Activated gamma-delta T cell (primary cell): ENCODE data around the gene TOP2A.

Experiments used
- DNase-seq: peaks from one replicate; lab custom pipeline; 2025; lab: John Stamatoyannopoulos, UW

Gene TOP2A

DNA sequence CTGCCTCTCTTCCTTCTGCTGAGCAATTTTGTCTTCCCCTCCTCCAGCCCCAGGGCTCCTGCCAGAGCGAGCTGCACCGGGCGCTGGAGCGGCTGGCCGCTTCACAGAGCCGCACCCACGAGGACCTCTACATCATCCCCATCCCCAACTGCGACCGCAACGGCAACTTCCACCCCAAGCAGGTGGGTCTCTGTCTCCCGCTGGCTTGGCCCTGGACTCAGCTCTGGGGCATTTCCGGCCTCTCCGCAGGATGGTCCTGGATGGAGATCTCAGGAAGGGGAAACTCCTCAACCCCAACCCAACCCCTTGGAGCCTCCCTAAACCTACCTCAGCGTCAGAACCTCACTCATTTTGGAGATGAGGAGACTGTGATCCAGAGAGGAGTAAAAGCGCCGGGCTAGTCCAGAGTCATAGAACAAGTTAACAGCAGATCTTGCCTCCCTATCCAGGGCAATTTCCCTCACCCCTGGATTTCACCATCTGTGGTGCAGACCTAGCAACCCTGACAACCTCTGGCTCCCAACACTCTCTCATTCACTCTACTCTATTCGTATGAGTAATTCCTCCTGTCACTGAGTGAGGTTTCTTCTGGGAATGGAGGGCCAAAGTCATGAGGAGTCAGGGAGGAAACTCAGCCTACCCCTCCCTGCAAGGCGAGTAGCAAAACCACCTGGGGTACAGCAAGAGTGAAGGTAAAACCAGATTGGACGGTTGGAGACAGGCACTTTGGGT, 36.4 kb upstream of the TOP2A start:
- no peak for DNase-seq

DNA sequence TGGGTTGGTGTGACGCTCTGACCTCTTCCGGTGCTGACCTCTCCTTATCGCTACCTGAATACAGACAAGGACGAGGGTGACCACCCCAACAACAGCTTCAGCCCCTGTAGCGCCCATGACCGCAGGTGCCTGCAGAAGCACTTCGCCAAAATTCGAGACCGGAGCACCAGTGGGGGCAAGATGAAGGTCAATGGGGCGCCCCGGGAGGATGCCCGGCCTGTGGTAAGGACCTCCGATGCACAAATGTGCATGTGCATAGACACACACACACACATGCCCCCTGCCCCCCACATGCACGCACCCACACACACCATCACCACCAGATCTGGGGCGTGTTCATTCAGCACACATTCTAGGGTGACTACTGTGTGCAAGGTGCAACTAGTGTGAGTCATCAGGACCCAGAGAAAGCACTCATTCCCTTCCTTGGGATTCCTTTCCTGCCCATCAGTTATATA, 35.3 kb upstream of the TOP2A start:
- DNase-seq = no peak

DNA sequence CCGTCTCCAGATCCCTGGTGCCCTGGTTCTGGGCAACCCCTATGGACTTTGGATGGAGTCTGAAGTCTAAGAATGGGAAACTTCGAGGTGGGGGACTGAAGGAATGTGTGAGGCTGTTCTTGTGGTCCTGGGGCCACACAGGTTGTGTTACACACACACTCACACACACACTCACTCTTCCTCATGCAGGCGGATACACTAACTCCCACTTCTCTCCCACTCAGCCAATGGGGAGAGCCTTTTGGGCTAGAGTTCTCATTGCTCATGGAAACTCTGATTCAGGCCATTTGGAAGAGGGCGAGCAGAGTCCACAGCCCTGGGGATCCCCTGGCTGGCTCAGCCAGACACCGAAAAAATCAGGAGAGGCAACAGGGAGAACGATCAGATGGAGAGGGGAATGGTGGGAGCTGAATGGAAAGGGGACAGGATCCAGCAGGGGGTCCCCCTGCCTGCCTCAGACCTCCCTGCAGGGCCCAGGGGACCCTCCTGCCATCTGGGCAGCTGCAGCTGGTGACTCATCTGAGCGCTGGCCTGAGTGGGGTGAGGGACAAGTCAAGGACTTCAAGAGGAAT, 34.6 kb upstream of the TOP2A start:
- DNase-seq = no peak

DNA sequence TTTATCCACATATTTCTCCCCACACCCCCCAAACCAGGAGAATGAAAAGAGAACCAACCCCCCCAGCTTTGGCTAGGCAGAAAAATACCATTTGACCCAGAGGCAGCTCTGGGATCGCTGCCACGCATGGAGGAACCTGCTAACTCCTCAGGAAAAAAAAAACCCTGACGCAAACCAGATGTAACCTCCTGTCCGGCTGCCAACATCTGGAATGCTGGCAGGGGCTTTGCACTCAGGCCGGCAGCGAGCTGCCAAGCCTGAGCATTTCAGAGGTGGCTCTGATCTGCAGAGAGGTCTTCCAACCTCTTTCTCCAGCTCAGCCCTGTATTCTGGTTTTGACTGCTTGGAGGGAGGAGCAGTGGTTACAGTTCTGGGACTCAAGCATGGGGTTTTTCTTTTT, 33.7 kb upstream of the TOP2A start:
- no peak for DNase-seq

DNA sequence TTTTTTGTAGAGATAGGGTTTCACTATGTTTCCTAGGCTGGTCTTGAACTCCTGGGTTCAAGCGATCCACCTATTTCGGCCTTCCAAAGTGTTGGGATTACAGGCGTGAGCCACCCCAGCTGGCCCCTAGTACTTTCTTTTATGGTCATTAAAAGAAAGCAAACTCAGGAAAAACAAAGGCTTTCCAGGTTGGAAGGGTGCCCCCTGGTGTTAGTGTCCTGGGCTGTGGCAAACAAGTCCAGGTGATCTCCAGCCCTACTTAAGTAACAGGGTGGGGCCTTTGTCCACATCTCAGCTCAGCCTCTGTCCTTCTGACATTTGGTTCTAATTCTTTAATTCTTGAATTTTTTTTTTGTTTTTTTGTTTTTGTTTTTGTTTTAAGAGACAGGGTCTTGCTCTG, 32.5 kb upstream of the TOP2A start:
- no peak for DNase-seq

DNA sequence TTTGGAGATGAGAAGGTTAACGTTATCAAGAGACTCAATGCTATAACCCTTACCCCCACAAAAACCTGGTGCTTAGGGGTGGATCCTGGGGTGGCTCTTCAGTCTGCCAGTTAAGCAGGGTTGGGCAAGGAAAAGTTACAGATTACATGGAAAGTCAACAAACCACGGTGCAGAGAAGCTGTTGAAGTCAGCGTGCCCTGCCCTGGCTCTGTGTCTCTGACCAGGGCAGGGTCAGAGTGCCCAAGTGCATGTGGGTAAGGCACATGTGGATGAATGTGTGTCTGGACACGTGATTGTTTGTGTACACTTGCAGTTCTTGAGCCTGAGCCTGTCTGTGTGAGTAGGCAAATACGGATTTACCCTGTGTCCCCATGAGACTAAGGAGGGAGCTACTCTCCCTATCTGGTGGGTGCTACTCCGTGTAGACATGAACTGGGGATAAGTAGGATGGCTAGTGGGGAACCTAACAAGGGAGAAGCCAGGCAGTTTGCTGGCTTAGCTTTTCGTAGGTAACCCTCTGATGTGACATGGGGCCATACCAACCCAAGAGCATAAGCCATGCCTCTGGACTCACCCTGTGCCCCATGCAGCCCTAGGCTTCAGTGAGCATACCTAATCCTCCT, 31.1 kb upstream of the TOP2A start:
- DNase-seq = no peak

DNA sequence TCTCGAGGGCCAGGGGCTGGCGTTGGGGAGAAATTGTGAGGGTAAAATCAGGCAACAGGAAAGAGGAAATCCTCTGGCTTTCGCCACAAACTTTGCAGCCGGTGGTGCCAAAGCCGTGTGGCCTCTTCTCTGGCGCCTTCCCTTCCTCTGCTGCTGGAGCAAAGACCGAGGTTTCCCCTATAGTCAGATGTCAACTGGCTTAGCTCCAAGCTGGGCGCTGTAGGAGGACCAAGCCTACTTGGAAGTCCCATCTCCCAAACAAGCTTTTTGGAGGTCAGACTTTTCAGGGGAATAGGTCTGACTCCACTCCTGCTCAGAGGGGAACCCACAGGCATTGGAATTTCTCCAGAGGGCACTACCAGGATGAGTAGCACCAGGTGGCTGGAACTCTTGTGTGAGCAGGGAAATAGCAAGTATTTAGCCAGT, 30.5 kb upstream of the TOP2A start:
- DNase-seq = no peak

DNA sequence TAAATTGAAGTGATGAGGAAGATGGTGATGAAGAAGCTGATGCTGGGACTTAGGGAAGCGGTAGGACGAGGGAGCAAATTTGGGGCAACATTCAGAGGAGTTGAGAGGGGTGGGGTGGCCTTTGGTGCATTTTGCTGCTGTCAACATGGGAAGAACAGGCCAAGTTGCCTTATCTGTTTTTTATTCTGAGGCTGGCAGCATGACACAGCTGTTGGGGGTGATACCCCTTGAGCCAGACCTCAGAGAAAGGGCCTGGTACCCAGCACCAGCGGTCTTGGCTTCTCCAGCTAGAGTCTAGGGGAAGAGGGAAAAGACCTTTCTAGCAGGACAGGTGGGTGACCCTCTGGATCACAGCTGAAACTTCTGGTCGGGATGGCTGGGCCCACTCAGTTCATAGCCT, 30.1 kb upstream of the TOP2A start:
- no peak for DNase-seq

DNA sequence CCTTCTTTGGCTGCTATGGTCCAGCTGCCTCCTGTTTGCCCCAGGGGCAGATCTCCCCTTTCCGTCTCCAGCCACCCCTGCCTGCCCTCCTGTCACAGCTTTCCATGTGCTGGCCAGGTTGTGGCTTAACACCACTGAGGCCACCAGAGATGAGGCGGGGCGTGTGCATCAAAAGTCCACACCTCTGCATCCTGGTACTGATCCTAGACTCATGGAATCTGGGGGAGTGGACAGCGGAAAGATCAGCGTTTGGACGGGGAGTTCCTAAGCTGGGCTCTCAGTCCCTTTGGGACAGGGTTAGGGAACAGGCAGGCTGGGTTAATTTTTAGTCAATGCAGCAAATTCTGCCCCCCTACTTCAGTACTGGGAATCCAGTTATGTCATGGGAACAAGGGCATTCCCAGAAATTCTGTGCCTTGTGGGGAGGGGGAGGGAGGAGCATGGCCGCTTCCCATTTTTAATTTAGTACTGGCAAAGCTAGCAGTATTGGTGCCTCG, 29.5 kb upstream of the TOP2A start:
- DNase-seq = no peak

DNA sequence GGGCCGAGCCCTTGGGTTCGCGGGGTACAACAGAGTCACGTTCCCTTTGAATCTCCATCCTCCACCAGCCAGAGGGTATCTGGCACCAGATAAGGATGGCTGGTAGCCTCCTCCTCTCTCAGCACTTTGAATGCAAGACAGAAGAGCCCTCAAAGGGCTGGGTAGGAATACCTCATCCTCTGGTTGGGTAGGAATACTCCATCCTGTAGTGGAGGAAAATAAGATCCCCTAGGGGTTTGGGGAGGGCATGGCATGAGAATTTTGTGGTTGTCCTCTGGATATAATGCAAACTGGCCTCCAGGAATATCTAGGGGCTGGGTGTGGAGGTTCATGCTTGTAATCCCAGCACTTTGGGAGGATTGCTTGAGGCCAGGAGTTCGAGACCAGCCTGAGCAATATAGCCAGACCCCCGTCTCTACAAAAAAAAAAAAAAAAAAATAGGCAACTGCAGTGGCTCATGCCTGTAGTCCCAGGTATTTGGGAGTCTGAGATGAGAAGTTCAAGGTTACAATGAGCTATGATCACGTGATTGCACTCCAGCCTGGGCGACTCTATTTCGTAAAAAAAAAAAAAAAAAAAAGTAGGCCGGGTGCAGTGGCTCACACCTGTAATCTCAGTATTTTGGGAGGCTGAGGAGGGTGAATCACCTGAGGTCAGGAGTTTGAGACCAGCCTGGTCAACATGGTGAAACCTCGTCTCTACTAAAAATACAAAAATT, 28.2 kb upstream of the TOP2A start:
- DNase-seq = no peak

DNA sequence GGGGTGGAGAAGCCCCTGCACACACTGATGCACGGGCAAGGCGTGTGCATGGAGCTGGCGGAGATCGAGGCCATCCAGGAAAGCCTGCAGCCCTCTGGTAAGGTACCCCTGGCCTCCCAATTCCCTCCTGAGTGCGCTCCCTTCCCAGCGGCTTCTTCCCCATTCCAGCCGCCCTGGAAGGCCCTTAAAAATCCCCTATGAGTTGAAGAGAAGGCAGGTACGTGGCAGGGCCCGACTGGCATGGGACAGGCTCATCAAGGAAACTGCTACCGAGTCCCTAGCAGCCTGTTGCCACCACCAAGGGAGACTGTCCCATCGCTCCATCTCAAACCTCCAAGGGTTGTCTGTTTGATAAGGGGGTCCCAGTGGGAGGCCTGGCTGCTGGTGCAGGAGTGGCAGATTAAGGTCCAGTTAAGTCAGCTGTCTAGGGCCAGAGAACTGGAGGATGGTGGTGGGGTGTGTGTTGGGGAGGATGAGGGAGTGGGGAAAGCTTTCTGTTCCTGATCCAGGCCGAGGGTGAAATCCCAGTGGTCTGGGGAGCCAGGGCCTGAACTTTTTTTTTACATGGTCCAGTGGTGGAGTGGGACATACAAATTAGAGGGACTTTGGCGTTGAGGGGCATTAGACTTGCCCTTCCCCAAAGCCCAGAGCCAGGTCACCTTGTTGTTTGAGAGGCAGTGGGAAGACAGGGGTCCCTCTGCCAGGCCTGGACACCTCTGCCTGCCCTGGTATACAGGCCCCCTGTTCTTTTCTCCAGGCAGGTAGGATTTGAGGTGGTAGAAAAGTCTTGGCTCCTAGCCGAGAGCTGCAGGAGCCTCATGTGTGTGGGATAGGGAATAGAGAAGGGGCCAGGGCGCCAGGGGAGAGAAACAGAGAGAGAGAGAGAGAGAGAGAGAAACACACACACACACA, 26.5 kb upstream of the TOP2A start:
- DNase-seq = no peak

DNA sequence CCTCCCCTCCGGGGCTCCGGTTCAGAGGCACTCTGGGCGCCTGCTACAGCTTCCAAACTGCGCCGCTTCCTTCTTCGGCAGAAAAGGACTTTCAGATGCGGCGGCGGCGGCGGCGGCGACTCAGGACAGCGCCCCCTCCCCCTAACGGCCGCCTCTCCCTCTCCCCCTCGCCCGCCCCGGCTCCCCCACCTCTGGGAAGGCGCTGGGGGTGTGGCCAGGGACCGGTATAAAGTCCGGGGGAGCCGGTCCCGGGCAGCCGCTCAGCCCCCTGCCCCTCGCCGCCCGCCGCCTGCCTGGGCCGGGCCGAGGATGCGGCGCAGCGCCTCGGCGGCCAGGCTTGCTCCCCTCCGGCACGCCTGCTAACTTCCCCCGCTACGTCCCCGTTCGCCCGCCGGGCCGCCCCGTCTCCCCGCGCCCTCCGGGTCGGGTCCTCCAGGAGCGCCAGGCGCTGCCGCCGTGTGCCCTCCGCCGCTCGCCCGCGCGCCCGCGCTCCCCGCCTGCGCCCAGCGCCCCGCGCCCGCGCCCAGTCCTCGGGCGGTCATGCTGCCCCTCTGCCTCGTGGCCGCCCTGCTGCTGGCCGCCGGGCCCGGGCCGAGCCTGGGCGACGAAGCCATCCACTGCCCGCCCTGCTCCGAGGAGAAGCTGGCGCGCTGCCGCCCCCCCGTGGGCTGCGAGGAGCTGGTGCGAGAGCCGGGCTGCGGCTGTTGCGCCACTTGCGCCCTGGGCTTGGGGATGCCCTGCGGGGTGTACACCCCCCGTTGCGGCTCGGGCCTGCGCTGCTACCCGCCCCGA, 25.7 kb upstream of the TOP2A start, which contains the start of gene IGFBP4:
IGFBP4 (plus strand) TSS at position 255 of the 792 bp plus-strand sequence; CDS start at position 541, 286 bp downstream.
- DNase-seq = peak; percentile 43

DNA sequence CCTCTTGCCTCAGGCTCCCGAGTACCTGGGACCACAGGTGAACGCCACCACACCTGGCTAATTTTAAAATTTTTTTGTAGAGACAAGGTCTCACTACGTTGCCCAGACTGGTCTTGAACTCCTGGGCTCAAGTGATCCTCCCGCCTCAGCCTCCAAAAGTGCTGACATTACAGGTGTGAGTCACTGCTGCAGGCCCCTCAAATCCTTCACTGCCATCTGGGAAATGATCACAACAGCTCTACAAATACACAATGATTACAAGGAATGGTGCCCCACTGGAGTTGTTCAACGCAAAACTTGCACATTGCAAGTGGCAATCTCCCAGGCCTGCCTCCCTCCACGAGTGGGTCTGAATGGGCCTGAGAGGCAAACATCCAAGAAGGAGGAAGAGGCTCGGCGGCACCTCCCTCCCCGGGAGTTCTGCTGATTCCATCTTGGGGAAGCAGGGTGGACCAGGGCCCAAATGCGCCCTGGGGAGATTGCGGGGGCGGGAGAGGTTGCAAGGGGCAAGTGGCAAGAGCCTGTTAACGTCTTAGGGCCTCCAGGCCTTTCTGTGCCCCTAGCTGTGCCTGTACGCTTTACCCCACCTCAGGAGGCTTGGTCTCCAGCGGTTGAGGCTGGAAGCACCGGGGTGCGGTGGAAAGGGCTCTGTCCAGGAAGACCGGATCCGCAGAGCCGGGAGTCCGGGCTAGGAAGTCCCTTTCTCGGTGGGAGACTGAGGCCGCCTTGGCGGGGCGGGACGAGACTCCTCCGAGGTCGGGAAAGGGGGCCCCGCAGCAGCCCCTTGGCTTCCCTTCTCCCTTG, 24.9 kb upstream of the TOP2A start:
- DNase-seq = no peak

DNA sequence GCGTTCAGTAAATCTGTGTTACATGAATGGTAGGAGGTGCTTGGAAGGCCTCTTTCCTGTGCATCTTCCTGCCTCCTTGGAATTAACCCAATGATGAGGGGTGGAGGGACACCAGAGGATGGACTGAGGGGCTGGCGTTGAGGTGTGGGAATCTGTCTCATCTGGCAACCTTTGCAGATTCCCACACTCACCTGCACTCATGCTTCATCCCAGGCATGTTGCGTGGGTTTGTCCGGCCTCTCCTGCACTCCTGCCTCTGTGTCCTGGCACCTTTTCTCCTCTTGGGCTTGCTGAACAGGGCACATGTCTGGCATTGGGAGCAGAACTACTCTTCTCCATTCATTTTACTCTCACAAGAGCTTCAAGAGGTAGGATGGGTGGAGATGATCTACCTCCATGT, 22.5 kb upstream of the TOP2A start:
- no peak for DNase-seq

DNA sequence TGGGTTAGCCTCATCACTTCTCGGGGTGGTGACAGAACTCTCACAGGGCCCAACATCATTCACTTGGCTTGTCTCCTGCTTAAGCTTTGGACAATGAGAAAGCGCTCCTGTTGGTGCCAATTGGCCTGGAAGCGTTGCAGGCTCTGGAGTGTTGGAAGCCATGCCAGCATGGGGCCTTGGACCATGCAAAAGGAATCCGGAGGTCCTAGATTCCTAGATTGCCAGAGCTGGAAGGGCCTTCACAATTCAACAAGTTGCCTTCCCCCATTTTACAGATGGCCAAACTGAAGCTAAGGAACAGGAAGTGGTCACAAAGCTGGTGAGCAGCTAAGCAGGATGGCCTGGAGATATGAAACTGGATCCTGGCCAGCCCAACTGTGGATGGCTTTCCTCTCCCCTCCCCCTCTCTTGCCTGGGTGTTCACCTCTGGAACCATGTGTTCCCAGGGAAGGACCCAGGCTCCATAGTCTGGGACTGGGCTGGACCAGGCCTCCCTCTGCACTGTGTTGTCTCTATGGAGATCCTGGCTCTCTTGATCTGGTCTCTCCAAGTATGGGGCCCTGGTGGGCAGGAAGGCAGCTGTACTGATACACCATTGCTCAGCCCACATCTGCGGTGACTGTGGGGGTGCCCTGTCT, 19.5 kb upstream of the TOP2A start:
- no peak for DNase-seq

DNA sequence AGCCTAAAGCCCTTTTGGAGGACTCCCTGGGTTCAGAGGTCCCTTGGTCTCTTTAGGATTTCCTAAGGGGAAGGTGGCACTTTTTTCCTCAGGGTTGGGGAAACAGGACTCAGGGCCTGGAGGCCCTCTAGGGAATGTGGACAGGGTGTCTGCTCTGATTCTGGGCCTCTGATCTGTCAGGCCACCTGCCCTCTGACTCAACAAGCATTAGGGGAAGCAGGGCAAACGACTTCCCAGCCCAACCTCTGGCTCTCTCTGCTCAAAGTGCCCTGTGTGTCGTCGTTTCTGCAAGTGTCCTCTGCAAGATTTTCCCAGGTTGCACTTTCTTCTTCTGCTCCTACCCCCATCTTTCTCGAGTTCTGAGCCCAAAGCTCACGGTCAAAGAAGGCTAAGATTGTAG, 18.9 kb upstream of the TOP2A start:
- DNase-seq = no peak

DNA sequence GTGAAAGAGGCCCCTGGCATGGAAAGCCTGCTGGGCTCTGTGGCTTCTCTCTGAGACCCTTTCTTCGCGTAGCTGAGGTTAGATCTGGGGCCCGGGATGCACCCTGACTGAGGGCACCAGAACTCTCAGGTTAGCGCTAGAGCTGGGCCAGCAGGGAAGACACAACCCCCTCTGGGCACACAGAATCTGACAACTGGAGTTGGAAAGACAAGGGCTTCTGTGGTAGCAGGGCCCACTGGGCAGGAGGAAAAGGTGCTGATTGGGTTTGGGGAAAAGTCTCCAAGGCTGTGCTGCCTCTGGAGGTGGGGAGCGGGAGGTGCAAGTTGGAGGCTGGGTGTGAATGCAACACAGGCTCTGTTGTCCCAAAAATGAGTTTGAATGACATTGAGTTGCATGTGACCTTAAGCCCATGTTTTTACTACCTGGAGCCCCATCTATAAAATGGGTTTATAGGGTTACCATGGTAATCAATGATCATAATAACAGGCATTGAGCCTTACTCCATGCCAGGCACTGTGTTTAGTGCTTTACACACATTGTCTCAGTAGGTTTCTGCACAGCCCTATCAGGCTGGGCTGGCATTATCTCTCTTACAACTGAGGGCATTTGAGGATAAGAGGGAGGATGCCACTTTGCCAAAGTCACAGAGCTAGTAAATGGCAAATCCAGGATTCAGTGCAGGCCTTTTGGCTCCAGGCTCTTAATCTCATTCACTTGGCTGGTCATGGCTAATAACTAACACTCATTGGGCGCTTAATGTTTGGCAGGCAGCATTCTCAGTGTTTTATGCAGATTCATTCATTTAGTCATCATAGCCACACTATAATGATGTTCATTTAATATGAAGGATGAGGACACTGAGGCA, 16.1 kb upstream of the TOP2A start:
- DNase-seq = no peak

DNA sequence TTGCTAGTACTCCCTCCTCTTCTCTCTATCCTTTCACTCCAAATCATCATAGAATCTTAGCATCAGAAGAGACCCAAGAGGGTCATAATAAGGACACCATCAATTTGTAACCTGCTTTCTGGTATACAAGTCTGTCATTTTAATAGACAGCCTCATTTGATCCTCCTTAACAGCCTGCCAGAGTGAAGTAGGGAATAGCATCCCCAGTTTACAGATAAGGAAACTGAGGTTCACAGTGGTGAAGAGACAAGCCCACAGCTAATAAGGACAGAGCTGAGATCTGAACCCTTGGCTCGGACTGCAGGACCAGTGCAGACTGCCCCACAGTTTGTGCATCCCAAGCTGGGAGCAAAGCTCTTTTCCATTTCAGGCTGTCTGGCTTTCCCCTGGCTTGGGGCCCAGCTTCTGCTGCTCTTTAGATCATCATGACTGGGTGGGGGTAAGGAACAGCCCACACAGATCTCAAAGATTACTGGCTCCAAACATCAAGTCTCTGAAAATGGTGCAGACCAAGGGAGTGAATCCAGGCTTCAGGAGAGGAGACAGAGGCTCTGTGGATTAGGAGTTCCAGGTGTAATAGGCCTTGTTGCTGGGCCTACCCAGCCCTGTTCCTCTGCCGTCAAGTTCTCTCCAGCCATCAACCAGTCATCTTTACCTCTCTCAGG, 15.3 kb upstream of the TOP2A start:
- no peak for DNase-seq
